ENCODE data around the gene SKIC8. TPM values are rescaled to one million over a fixed set of nuclear protein-coding genes. Genes with fewer than 3 reads are reported as not detected.

The SKIC8 gene
- total RNA-seq, 2 experiments from 2014 or later: 59.8 to 66.8 TPM

- no peak overlapping the region for H3K4me2 ChIP-seq (ENCODE audit: low read length)
- H3K9me3 ChIP-seq (ENCODE audit: low read length): no peaks in the 10 kb centered on the region
- BruUV-seq (replicated peaks): no TSS peak
- no peaks in the 10 kb centered on the region for H3K4me1 ChIP-seq (ENCODE audit: insufficient read depth, low read length, poor library complexity, severe bottlenecking)
- H3K79me2 ChIP-seq (ENCODE audit: insufficient read depth, low read depth, low read length): peaks cover 4% of the 10 kb centered on the region; the same call in 1 of the 2 replicates
- ChIA-PET POLR2A (no interaction called here), CTCF (ENCODE audit: unreplicated experiment) (interaction anchor here (1.1 kb wide), 1 partner anchor 14 kb away, joined by 3 read pairs; no protein-coding TSS in a partner anchor)
- H3K9me2 ChIP-seq (ENCODE audit: insufficient read depth, low read length): no peaks in the 10 kb centered on the region
- no peak overlapping the region for H3K4me3 ChIP-seq (ENCODE audit: low read depth, low read length, poor library complexity, severe bottlenecking)
- H2AFZ ChIP-seq (ENCODE audit: low read length): no peak overlapping the region
- no peak overlapping the region for H3K27ac ChIP-seq (ENCODE audit: low read depth, low read length, poor library complexity, severe bottlenecking)
- no peak for TF ChIP-seq EZH2phosphoT487 (IDR thresholded peaks at IDR 0.05; ENCODE audit: borderline replicate concordance, low read depth, low read length)
- TF ChIP-seq CTCF (conservative IDR thresholded peaks at IDR 0.05; ENCODE audit: low read length): no peak
- DNase-seq (ENCODE audit: low spot score): no peak
- H4K20me1 ChIP-seq (ENCODE audit: insufficient read depth, low read length): no peaks in the 10 kb centered on the region
- intact Hi-C loops (cut with micrococcal nuclease; ENCODE audit: unreplicated experiment): no loop called here
- H3K36me3 ChIP-seq (ENCODE audit: insufficient read depth, low read length): peaks cover 58% of the 10 kb centered on the region
Observed at GRCh38 chr15:78292219-78292618, 7.2 kb downstream of the SKIC8 start.

- Histone ChIP-seq H3K9me3 (ENCODE audit: low read length) (no peaks in the 10 kb centered on the region), H3K4me2 (ENCODE audit: low read length) (no peak overlapping the region), H3K79me2 (ENCODE audit: insufficient read depth, low read depth, low read length) (no peaks in the 10 kb centered on the region), H3K4me3 (ENCODE audit: low read depth, low read length, poor library complexity, severe bottlenecking) (no peak overlapping the region), H3K4me1 (ENCODE audit: insufficient read depth, low read length, poor library complexity, severe bottlenecking) (no peaks in the 10 kb centered on the region), H4K20me1 (ENCODE audit: insufficient read depth, low read length) (no peaks in the 10 kb centered on the region), H3K27ac (ENCODE audit: low read depth, low read length, poor library complexity, severe bottlenecking) (no peak overlapping the region), H3K9me2 (ENCODE audit: insufficient read depth, low read length) (no peaks in the 10 kb centered on the region), H2AFZ (ENCODE audit: low read length) (no peak overlapping the region), H3K36me3 (ENCODE audit: insufficient read depth, low read length) (peaks cover 62% of the 10 kb centered on the region)
- no TSS peak for BruUV-seq (replicated peaks)
- intact Hi-C loops (cut with micrococcal nuclease; ENCODE audit: unreplicated experiment): no loop called here
- TF ChIP-seq EZH2phosphoT487 (IDR thresholded peaks at IDR 0.05; ENCODE audit: borderline replicate concordance, low read depth, low read length) (no peak), CTCF (conservative IDR thresholded peaks at IDR 0.05; ENCODE audit: low read length) (no peak)
- ChIA-PET CTCF (ENCODE audit: unreplicated experiment) (no interaction called here), POLR2A (no interaction called here)
- DNase-seq (ENCODE audit: low spot score): no peak
Observed at GRCh38 chr15:78291698-78292097, 7.7 kb downstream of the SKIC8 start.

DNA sequence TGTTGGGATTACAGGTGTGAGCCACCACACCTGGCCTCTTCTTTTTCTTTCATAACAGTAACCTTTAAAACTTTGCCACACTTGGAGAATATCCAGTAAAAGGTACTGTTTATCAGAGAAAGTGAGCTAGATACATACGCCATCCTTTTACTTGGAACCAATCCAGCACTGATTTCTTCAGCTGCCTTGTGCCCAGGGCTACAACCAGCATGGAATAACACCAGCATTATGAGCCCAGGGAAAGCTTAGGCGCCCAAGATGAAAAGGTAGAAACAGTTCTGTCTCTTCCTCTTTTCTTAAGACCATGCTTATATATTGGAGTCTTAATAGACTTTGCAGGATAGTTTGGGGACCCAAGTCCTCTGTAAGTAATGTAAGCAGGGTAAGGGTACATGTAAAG, 8.4 kb downstream of the SKIC8 start:
- Histone ChIP-seq H3K9me2 (ENCODE audit: insufficient read depth, low read length) (no peaks in the 10 kb centered on the region), H3K9me3 (ENCODE audit: low read length) (no peaks in the 10 kb centered on the region), H3K79me2 (ENCODE audit: insufficient read depth, low read depth, low read length) (no peaks in the 10 kb centered on the region), H2AFZ (ENCODE audit: low read length) (no peak overlapping the region), H3K4me1 (ENCODE audit: insufficient read depth, low read length, poor library complexity, severe bottlenecking) (no peaks in the 10 kb centered on the region), H3K4me3 (ENCODE audit: low read depth, low read length, poor library complexity, severe bottlenecking) (no peak overlapping the region), H4K20me1 (ENCODE audit: insufficient read depth, low read length) (no peaks in the 10 kb centered on the region), H3K4me2 (ENCODE audit: low read length) (no peak overlapping the region), H3K27ac (ENCODE audit: low read depth, low read length, poor library complexity, severe bottlenecking) (no peak overlapping the region), H3K36me3 (ENCODE audit: insufficient read depth, low read length) (peaks cover 66% of the 10 kb centered on the region)
- TF ChIP-seq EZH2phosphoT487 (IDR thresholded peaks at IDR 0.05; ENCODE audit: borderline replicate concordance, low read depth, low read length): no peak
- TF ChIP-seq CTCF (conservative IDR thresholded peaks at IDR 0.05; ENCODE audit: low read length): no peak
- no TSS peak for BruUV-seq (replicated peaks)
- CTCF ChIA-PET (ENCODE audit: unreplicated experiment): no interaction called here
- intact Hi-C loops (cut with micrococcal nuclease; ENCODE audit: unreplicated experiment): no loop called here
- POLR2A ChIA-PET: interaction anchor here (0.5 kb wide), 1 partner anchor 448 kb away, joined by 3 read pairs; no protein-coding TSS in a partner anchor
- DNase-seq (ENCODE audit: low spot score): no peak

All from OCI-LY7 (cell line).